Measurements from ENCODE around the gene ARFRP1. TPM values are rescaled to one million over a fixed set of nuclear protein-coding genes. Genes with fewer than 3 reads are reported as not detected.

ARFRP1 gene
- total and polyA plus RNA-seq, 2 of the 13 experiments (the other 11 are each of a cell fraction or from before 2014, with no cell fraction given): 32.0 to 51.1 TPM

DNA sequence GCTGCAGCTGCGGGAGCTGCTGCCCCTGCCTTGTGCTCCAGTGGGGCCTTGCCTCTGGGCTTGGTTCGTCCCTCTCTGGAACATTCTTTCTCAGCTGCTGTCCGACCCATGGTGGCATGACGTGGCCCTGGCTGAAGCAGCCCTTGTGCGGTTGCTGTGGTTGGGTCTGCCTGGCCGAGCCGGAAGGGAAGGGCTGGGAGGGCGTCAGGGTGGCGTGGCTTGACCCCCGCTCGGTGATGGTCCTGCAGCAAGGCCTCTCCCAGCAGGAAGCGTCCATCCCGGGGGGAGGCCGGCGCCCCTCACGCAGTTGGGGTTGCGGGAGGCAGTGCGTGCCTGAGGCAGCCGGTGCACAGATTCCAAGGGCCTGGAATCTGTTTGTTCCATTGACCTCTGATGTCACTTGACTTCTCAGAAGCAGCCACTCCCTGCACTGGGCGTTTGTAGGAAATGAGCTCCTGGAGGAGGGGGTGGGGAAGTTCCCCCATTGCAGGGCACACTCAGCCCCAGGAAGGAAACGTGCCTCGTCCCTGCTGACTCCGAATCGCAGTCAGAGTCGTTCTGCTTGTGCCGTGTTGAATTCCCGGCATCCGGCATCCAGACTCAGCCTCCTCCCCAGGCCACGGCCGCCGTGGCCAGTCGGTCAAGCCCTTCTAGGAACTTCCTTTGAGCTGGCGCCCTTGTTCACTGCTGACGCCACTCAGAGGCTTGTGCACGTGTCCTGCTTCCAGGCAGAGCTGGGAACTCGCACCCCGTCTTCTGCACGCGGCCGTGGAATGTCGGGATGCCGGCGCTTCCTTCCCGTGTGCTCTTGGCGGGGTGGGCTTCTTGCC is 21.1 kb downstream of the ARFRP1 start:
- FAIRE-seq: no peak
- no peak for ATAC-seq
- POLR2A ChIA-PET: interaction anchor here (1.3 kb wide), 1 partner anchor 28 kb away, joined by 5 read pairs; the partner anchor contains the start of gene RTEL1
- in situ Hi-C loops (cut with HindIII; ENCODE audit: extremely low pct_ligation_motif_present, low pct_unique_long_range_greater_than_20kb) (no loop called here), intact Hi-C loops (cut with micrococcal nuclease; ENCODE audit: unreplicated experiment) (no loop called here)
- Histone ChIP-seq H3K27me3 (ENCODE audit: control insufficient read depth in 1 of 2, insufficient read depth in 2 of 2, low read length in 2 of 2) (no peaks in the 10 kb centered on the region), H3K4me2 (ENCODE audit: low read depth, low read length) (no peak overlapping the region), H3K9ac (ENCODE audit: insufficient read depth, low read depth, low read length) (no peak overlapping the region), H3K9me3 (ENCODE audit: low read length) (no peaks in the 10 kb centered on the region), H4K20me1 (ENCODE audit: insufficient read depth, low read length) (no peaks in the 10 kb centered on the region), H3K27ac (ENCODE audit: extremely low read length, insufficient read depth, low read length) (no peak overlapping the region), H3K79me2 (ENCODE audit: insufficient read depth, low read length) (no peaks in the 10 kb centered on the region), H3K4me1 (ENCODE audit: insufficient read depth, low read length) (peaks cover 10% of the 10 kb centered on the region), H3K36me3 (replicated peaks in 1 of 2; ENCODE audit: control insufficient read depth in 1 of 2, insufficient read depth in 2 of 2, low read length in 2 of 2) (0 out of 5 replicates have a peak, but pooled peaks cover 0 to 2% of the 10 kb centered on the region in 2 experiments), H2AFZ (ENCODE audit: low read length) (no peak overlapping the region), H3K4me3 (replicated peaks in 1 of 3; ENCODE audit: insufficient read depth in 1 of 3, low read depth in 2 of 3, low read length in 3 of 3) (no peak overlapping the region)
- CTCF ChIA-PET (ENCODE audit: low intra/inter-chr PET ratio, low total read pairs): no interaction called here
- WGBS (ENCODE audit: low lambda C conversion rate): 92% methylated on average over 44 of the region's 45 CpGs
- TF ChIP-seq, protein P1, sequence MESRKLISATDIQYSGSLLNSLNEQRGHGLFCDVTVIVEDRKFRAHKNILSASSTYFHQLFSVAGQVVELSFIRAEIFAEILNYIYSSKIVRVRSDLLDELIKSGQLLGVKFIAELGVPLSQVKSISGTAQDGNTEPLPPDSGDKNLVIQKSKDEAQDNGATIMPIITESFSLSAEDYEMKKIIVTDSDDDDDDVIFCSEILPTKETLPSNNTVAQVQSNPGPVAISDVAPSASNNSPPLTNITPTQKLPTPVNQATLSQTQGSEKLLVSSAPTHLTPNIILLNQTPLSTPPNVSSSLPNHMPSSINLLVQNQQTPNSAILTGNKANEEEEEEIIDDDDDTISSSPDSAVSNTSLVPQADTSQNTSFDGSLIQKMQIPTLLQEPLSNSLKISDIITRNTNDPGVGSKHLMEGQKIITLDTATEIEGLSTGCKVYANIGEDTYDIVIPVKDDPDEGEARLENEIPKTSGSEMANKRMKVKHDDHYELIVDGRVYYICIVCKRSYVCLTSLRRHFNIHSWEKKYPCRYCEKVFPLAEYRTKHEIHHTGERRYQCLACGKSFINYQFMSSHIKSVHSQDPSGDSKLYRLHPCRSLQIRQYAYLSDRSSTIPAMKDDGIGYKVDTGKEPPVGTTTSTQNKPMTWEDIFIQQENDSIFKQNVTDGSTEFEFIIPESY (CRISPR knock-in tag; IDR thresholded peaks at IDR 0.05): peak; percentile 53; the same call in 1 of the 2 replicates
- TF ChIP-seq ZNF598 (CRISPR knock-in tag; IDR thresholded peaks at IDR 0.05; ENCODE audit: borderline replicate concordance) (no peak), ZFY (CRISPR knock-in tag; IDR thresholded peaks at IDR 0.05) (no peak), RARA (CRISPR knock-in tag; IDR thresholded peaks at IDR 0.05) (no peak), ZNF883 (CRISPR knock-in tag; IDR thresholded peaks at IDR 0.05; ENCODE audit: not compliant biosample characterization) (peak; percentile 55), AGO2 (optimal IDR thresholded peaks at IDR 0.05; ENCODE audit: low read depth, low read length) (peak; percentile 63), AGO1 (IDR thresholded peaks at IDR 0.05; ENCODE audit: low read depth, low read length, poor library complexity, severe bottlenecking) (peak; percentile 87), CHCHD3 (CRISPR knock-in tag; IDR thresholded peaks at IDR 0.05) (no peak), EED (CRISPR knock-in tag; IDR thresholded peaks at IDR 0.05) (0 out of 2 replicates have a peak, but pooled peaks have one; percentile 30), ZNF230 (CRISPR knock-in tag; IDR thresholded peaks at IDR 0.05) (no peak), ZMYM4 (CRISPR knock-in tag; IDR thresholded peaks at IDR 0.05) (no peak)
- TF ChIP-seq, protein P2, sequence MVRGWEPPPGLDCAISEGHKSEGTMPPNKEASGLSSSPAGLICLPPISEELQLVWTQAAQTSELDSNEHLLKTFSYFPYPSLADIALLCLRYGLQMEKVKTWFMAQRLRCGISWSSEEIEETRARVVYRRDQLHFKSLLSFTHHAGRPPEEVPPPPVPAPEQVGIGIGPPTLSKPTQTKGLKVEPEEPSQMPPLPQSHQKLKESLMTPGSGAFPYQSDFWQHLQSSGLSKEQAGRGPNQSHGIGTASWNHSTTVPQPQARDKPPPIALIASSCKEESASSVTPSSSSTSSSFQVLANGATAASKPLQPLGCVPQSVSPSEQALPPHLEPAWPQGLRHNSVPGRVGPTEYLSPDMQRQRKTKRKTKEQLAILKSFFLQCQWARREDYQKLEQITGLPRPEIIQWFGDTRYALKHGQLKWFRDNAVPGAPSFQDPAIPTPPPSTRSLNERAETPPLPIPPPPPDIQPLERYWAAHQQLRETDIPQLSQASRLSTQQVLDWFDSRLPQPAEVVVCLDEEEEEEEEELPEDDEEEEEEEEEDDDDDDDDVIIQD (CRISPR knock-in tag; IDR thresholded peaks at IDR 0.05; ENCODE audit: low read depth): no peak
- no peak for DNase-seq (ENCODE audit: low spot score)
- no TSS peak for BruUV-seq (replicated peaks)
